ENCODE data around the gene NDST1. TPM values are rescaled to one million over a fixed set of nuclear protein-coding genes. Genes with fewer than 3 reads are reported as not detected.
A peak's percentile ranks its signal among the peaks of the same experiment; 100 is the strongest.

The NDST1 gene
- total RNA-seq, 4 donors from 2014 or later: 94.6 to 157 (median 134) TPM

- Histone ChIP-seq H3K27me3 (peaks cover 8% of the 10 kb centered on the region), H3K4me3 (no peak overlapping the region), H3K36me3 (no peaks in the 10 kb centered on the region), H3K4me1 (peaks cover 12% of the 10 kb centered on the region), H3K27ac (no peak overlapping the region), H3K9me3 (no peaks in the 10 kb centered on the region)
- WGBS: 57% methylated on average over 6 of the region's 9 CpGs
- peak in 1 of 2 donors; percentile 44 for DNase-seq (ENCODE audit: low spot score in 2 of 2)
- TF ChIP-seq POLR2A (IDR thresholded peaks at IDR 0.05) (no peak), POLR2AphosphoS5 (IDR thresholded peaks at IDR 0.05) (no peak), EP300 (IDR thresholded peaks at IDR 0.05) (no peak)
- TF ChIP-seq, protein P1, sequence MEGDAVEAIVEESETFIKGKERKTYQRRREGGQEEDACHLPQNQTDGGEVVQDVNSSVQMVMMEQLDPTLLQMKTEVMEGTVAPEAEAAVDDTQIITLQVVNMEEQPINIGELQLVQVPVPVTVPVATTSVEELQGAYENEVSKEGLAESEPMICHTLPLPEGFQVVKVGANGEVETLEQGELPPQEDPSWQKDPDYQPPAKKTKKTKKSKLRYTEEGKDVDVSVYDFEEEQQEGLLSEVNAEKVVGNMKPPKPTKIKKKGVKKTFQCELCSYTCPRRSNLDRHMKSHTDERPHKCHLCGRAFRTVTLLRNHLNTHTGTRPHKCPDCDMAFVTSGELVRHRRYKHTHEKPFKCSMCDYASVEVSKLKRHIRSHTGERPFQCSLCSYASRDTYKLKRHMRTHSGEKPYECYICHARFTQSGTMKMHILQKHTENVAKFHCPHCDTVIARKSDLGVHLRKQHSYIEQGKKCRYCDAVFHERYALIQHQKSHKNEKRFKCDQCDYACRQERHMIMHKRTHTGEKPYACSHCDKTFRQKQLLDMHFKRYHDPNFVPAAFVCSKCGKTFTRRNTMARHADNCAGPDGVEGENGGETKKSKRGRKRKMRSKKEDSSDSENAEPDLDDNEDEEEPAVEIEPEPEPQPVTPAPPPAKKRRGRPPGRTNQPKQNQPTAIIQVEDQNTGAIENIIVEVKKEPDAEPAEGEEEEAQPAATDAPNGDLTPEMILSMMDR (IDR thresholded peaks at IDR 0.05): no peak
These were observed 77.9 kb downstream of the NDST1 start for GRCh38 chr5:150585781-150586341.

GRCh38 chr5:150587016-150587415 lies 79.1 kb downstream of the NDST1 start:
- TF ChIP-seq EP300 (IDR thresholded peaks at IDR 0.05) (no peak), POLR2AphosphoS5 (IDR thresholded peaks at IDR 0.05) (no peak), POLR2A (IDR thresholded peaks at IDR 0.05) (no peak)
- TF ChIP-seq, protein P1 (IDR thresholded peaks at IDR 0.05): no peak
- Histone ChIP-seq H3K27ac (no peak overlapping the region), H3K27me3 (peaks cover 4% of the 10 kb centered on the region), H3K9me3 (no peaks in the 10 kb centered on the region), H3K36me3 (no peaks in the 10 kb centered on the region), H3K4me1 (peaks cover 16% of the 10 kb centered on the region), H3K4me3 (no peak overlapping the region)
- no peak for DNase-seq (ENCODE audit: low spot score in 2 of 2)

GRCh38 chr5:150587856-150588595 lies 80.1 kb downstream of the NDST1 start:
- Histone ChIP-seq H3K36me3 (no peaks in the 10 kb centered on the region), H3K4me3 (no peak overlapping the region), H3K27ac (no peak overlapping the region), H3K27me3 (no peaks in the 10 kb centered on the region), H3K9me3 (no peaks in the 10 kb centered on the region), H3K4me1 (peaks cover 16% of the 10 kb centered on the region)
- WGBS: 58% methylated on average over 6 of the region's 6 CpGs
- no peak for TF ChIP-seq POLR2A (IDR thresholded peaks at IDR 0.05)
- TF ChIP-seq, protein P1 (IDR thresholded peaks at IDR 0.05): no peak
- no peak for TF ChIP-seq EP300 (IDR thresholded peaks at IDR 0.05)
- no peak for TF ChIP-seq POLR2AphosphoS5 (IDR thresholded peaks at IDR 0.05)
- DNase-seq (ENCODE audit: low spot score in 2 of 2): peak in 1 of 2 donors; percentile 53

GRCh38 chr5:150588596-150588890 lies 80.6 kb downstream of the NDST1 start:
- H3K27me3 ChIP-seq: no peaks in the 10 kb centered on the region
- TF ChIP-seq EP300 (IDR thresholded peaks at IDR 0.05) (no peak), POLR2A (IDR thresholded peaks at IDR 0.05) (no peak), POLR2AphosphoS5 (IDR thresholded peaks at IDR 0.05) (no peak)
- TF ChIP-seq, protein P1 (IDR thresholded peaks at IDR 0.05): no peak
- H3K4me1 ChIP-seq: peaks cover 16% of the 10 kb centered on the region
- 90% methylated on average over 1 of the region's 1 CpG for WGBS
- H3K9me3 ChIP-seq: no peaks in the 10 kb centered on the region
- no peaks in the 10 kb centered on the region for H3K36me3 ChIP-seq
- no peak for DNase-seq (ENCODE audit: low spot score in 2 of 2)
- H3K4me3 ChIP-seq: no peak overlapping the region
- H3K27ac ChIP-seq: no peak overlapping the region

- Histone ChIP-seq H3K4me1 (peaks cover 16% of the 10 kb centered on the region), H3K9me3 (no peaks in the 10 kb centered on the region), H3K27ac (no peak overlapping the region), H3K27me3 (no peaks in the 10 kb centered on the region), H3K4me3 (no peak overlapping the region), H3K36me3 (no peaks in the 10 kb centered on the region)
- peak in 1 of 2 donors; percentile 71 for DNase-seq (ENCODE audit: low spot score in 2 of 2)
- 49% methylated on average over 9 of the region's 12 CpGs for WGBS
- TF ChIP-seq, protein P1 (IDR thresholded peaks at IDR 0.05): peak; percentile 54 to 64
- TF ChIP-seq POLR2A (IDR thresholded peaks at IDR 0.05): no peak
These were observed 82.1 kb downstream of the NDST1 start for GRCh38 chr5:150589862-150590601.
